ENCODE results near the gene GADD45B.
A peak's percentile ranks its signal among the peaks of the same experiment; 100 is the strongest.
"Not testable (repeated sequence)": the region's sequence is repeated elsewhere in the genome, so short reads cannot be mapped to it uniquely, and the experiment has no call there.

The GADD45B gene

DNA sequence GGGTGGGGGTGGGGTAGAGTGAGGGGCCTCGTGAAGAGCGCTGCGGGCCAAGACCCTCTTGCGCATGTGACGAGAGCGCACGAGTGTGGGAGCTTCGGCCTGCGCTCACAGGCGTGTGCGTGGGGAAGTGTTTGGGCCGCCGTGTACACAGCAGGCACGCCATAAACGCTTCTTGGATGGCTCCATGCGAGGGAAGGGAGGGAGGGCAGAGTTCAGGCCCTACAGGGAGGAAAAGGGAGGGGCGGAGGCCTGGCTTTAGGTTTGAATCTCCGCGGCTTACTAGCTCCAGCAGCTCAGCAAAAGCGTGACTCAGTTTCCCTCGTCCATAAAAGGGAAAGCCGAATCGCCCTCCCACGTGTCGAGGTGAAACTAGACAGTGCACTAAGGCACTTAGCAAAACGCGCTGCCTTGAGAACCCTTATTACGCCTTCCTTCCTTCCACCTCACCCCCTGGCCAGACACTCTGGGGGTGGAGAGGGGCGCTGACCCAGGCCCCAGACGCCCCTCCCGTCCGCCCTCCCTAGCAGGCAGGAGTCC lies 12.5 kb downstream of the GADD45B start:
- DNase-seq (ENCODE audit: low read depth, low spot score), result no peak

- no peak for DNase-seq (ENCODE audit: low read depth, low spot score)
Observed at GRCh38 chr19:2488942-2489731, 13.2 kb downstream of the GADD45B start.

DNA sequence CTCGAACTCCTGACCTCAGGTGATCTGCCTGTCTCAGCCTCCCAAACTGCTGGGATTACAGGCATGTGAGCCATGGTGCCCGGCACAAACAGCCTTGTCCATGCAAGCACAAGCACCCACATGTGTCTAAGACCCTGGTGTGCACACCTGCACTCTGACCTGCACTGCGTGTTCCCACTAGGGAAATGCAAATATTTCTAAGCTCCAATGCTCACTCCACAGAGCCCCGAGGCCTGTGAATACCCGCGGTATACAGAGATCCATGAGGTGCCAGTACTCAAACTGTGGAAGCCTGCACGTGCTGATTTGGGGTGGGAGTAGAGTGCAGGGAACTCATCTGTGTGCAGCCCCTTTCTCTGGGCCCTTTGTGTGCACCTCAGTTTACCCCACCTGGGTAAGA lies 14.7 kb downstream of the GADD45B start:
- no peak for DNase-seq (ENCODE audit: low read depth, low spot score)

DNA sequence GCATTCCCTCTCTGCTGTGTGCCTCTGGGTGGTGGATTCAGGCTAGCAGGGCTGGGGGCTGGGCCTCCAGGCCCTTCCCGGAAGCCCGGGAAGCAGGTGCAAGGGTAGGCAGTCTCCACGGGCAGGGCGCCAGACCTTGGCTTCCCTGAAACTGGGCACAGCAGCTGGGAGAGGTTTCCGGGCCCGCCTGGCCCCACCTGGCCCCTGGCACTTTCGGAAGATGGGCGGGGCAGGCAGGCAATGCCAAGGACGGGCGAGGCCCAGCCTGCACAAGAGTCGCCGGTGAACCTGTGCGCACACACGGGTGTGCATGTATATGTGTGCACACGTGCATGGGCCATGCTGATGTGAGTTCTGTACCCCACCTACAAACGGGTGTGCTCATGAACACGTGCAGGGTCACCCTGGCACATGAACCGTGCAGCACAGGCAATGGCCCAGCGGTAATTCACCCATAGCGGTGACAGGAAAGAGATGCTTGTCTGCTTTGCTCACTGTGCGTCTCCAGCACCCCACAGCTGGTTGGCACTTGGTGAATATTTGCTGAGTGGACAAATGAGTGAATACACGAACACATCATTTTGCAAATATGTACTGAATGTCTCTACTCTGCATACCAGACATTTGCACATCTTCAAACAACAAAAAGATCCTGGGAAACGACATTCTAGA lies 15.3 kb downstream of the GADD45B start:
- no peak for DNase-seq (ENCODE audit: low read depth, low spot score)

DNA sequence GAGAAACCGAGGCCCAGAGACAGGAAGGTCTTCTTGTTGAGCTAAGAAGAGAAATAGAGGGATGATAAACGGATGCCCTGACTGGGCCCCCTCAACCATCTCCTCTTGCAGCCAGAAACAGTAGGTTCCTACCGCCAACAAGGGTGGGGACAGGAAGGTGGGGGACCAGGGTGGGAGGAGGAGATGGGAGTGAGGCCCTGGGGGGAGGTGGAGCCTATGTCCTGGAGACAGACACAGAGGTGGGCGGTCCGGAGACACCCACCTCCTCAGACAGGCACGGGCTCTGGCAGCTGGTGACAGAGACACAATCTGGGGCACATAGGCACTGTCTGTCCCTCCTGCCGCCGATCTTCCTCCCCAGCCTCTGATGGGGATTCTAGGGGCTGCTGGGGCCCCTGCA lies 16.9 kb downstream of the GADD45B start:
- no peak for DNase-seq (ENCODE audit: low read depth, low spot score)

DNA sequence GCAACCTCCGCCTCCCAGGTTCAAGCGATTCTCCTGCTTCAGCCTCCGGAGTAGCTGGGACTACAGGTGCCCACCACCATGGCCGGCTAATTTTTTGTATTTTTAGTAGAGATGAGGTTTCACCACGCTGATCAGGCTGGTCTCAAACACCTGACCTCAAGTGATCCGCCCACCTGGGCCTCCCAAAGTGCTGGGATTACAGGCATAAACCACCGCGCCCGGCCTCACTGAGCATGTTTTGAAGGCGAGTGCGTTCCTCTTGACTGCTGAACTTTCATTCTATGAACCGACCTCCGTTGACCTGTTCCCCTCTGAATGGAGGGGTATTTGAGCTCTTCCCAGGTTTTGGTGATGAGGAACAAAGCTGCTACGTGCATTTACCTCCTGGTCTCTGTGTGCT lies 17.5 kb downstream of the GADD45B start:
- DNase-seq (ENCODE audit: low read depth, low spot score), result not testable (repeated sequence)

DNA sequence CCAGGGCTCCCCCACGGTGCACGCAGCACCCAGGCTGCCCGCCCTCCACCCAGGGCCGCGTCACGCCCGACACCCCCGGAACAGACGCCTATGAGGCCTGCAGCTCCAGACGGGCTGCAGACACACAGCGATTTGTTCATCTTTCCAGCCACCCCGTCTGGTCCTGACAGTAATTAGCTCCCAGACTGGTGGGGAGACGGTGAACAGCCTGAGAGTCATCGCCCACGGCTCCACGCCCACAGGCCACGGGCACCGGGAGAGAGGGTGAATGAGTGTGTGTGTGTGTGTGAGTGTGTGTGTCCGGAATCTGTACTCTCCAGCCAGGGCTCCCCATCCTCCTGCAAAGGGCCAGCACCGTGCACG lies 18.1 kb downstream of the GADD45B start:
- DNase-seq (ENCODE audit: low read depth, low spot score), result no peak

DNA sequence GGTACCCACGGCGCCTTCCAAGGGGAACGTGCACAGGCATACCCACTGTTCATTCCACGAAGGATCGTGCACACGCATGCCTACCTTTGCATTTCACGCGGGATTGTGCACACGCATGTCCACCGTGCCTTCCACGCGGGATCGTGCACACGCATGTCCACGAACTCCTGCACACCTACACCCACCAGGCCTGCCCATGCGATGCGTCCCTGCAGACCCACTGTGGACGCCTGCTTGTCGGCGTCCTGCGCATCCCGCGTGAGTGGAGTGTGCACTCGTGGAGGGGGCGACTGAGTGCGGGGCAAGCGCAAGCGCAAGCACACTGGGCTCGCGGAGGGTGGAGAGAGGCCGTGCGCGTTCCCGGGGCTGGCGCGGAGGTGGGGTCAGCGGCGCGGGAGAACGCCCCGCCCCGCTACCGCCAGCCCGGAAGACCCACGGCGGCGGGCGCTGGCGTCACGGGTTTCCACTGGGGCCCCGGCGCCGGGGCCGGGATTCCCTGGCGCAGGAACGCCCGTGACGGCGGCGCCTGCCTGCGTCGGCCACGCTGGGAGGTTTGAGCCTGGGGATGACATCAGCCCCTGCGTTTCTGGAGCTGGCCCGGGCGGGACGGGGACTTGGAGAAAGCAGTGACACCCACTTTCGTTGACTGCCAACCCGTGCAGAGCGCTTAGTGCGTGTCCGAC lies 18.7 kb downstream of the GADD45B start:
- no peak for DNase-seq (ENCODE audit: low read depth, low spot score)

DNA sequence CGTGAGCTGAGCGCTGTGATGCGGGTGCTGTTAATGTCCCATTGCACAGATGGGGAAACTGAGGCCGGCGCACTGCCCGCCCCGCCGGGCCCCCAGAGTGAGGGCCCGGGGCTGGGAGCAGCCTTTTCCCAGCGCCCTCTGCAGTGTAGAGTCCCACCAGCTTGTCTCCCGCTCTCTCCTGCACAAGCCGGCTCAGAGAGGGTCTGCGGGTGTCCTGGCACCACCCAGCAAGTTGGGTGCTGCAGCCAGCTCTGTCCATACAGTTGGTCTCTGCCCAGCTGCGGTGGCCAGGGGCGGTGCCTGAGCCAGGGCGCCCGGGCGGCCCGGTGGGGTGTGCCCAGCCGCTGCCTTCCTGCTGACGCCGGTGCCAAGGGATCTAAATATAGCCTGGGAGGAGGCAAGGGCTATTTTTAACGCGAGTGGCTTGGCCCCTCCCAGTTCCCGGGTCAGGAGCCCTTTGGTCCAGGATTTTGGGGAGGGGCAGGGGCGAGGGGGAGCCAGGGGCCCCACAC lies 19.3 kb downstream of the GADD45B start:
- DNase-seq (ENCODE audit: low read depth, low spot score), result no peak

DNA sequence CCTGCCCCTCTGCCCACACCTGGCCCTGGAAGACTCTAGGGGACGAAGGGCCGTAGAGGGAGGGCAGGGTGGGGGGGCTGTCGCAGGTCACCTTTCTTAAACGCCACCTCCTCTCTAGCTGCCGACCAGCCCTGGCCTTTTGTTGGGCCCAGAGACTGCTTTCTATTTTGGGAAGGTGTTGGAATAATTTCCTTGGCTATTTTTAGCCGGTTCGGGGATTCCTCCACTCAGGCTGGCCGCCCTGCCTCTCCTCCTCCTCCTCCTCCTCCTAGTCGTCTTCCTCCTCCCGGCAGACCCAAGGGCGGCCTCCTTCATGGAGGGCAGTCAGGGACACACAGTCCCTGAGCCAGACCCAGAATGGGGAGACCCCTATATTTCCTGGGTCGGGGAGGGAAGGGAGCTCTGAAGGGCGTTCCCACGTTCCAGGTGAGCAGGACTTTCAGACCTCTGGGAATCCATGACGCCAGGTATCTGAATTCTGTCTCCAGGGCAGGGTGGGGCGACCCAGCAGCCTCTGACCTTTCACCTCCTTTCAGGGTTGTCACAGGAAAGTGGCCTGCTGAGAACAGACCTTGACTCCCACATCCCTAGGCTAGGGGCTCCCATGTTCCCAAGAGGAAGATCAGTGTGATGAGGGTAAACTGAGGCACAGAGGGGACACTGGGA lies 19.9 kb downstream of the GADD45B start:
- no peak for DNase-seq (ENCODE audit: low read depth, low spot score)

GRCh38 chr19:2497186-2497585 lies 21.3 kb downstream of the GADD45B start:
- no peak for DNase-seq (ENCODE audit: low read depth, low spot score)

DNA sequence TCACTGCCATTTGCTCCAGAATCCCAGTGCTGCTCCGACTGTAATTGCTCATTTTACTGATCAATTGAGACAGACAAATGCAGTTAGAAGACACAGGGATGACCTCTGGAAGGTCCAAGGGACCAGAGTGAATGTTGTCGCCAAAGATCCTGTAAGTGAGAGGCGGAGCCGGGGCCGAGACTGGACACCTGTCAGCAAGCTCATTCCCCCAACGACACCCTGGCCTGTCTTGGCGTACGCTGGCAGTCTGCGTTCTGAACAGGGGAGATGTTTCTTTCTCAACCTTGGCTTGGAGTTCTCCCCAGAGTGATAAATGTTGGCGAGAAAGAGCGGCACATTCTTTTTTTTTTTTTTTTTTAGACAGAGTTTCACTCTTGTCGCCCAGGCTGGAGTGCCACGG lies 24.2 kb downstream of the GADD45B start:
- no peak for DNase-seq (ENCODE audit: low read depth, low spot score)

DNA sequence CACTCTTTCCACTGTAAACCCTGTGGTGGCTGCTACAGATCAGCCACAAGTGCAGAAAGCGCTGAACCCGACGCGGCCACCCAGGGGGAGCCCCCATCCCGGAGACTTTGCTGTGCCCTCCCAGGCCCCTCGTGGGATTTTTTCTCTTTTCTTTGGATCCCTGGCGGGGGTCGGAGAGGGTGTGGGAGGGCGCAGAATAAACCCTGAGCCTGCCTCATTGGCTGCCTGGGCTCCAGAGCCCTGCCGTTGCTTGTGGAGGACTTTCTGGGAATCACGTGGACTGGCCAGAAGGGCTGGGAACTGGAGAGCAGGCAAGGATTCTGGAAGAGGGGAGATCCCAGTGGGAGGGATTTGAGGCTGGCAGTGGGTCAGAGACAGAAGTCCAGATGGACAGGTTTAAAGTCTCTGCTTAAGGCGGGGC lies 24.9 kb downstream of the GADD45B start:
- DNase-seq (ENCODE audit: low read depth, low spot score), result no peak

DNA sequence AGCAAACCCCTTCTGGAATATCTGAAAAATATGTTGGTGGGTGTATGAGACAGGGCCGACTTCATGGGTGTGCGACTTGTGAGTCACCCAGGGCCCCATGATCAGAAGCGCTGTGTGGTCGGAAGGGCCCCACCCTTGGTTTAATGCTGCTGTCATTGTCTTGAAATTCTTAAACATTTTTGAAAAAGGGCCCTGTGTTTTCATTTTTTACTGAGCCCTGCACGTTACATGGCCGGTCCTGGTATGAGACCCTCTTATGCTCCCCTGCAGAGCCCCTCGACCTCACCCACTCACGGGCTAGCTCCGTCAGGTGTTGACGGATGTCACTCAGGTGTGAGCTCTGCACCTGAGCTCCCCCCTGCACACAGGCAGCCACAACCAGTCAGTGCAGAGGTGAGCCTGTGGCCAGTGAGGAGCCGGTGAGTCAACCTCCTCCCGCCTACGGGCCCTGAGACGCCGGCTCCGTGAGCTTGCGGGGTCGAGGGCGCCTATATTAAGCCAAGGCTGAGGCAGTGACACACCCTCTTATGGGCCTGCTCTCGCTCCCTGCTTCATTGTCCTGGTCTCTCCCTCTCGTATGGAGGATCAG lies 27.7 kb downstream of the GADD45B start:
- DNase-seq (ENCODE audit: low read depth, low spot score), result peak; percentile 41

- not testable (repeated sequence) for DNase-seq (ENCODE audit: low read depth, low spot score)
Observed at GRCh38 chr19:2506656-2507055, 30.7 kb downstream of the GADD45B start.

- no peak for DNase-seq (ENCODE audit: low read depth, low spot score)
Observed at GRCh38 chr19:2507109-2507508, 31.2 kb downstream of the GADD45B start.

DNA sequence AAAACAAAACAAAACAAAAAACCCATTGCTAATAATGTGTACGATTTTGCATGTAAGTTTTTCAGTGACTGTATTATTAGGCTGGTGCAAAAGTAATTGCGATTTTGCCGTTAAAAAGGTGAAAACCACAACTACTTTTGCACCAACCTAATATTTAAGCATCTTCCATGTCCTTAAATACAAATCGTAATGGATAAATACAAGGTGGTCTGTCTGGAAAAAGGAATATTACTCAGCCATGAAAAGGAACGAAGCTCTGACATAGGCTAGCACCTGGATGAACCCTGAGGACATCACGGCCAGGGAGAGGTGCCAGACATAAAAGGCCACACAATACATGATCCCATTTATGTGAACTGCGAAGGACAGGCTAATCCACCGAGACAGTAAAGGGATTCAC lies 33.2 kb downstream of the GADD45B start:
- DNase-seq (ENCODE audit: low read depth, low spot score), result no peak

- DNase-seq (ENCODE audit: low read depth, low spot score), result no peak
Observed at GRCh38 chr19:2511570-2511969, 35.6 kb downstream of the GADD45B start.

DNA sequence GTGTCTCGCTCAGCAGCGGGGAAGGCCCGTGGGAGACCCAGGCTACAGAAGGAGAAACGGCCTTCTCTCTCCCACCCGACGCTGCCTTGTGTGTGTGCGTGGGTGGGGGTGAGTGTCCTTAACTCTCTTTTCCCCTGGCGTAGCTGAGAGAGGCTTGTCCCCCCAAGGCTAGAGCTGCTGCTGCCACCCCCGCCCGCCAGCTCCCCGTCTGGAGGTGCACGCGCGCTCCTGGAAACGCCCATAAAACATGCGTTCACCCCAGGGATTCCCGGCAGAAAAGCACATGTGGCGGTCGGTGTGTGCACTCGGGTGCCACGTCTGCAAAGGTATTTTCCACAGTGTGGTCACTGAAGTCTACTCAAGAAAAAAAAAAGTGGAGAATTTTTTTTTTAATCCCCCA lies 36.1 kb downstream of the GADD45B start:
- DNase-seq (ENCODE audit: low read depth, low spot score), result no peak

DNA sequence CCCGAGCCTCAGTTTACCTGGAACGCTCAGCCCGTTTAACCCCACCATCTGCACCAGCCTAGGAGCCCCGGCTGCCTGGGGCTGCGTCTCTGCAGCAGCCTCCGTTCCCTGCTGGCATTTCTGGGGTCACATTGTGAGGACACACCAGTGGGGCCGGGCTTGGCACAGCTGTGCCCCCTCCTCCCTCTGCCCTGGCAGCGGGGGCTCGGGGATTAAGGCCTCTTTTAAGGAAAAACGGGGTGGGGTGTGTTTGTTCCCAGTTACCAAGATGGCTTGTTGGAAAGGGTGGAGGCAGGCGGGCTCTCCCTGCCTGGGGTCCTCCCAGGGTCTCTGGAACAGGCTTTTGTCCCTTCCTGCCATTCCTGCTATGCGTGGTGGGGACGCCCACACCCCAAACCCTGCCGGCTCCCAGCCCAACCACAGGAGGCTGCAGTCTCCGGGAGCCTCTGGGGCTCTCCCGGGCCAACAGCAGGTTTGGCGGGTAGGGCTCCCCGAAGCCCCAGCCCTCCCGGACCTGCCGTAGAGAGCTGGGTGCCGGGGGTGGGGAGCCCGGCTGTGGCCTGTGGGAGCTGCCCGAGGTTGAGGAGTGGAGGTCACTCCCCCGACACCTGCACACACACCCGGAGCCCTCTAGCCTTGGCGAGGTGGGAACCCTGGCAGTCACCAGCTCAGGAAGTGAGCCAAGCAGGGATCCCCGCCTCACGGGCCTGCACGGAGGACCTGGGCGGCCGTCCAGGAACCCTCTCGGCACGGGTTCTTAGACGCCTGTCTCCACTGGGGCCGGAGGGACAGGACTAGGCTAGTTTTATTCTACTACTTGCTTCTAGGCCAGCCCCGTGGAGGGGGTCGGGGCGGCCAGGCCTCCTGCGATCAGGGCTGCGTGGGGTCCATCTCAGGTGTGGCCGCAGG lies 36.9 kb downstream of the GADD45B start:
- no peak for DNase-seq (ENCODE audit: low read depth, low spot score)

Data from activated naive CD8-positive, alpha-beta T cell treated with anti-CD3 and anti-CD28 coated beads, Interleukin-2, amount 50 U/mL, for 16 hours (primary cell).